ENCODE measurements around the gene KCTD17.

DNA sequence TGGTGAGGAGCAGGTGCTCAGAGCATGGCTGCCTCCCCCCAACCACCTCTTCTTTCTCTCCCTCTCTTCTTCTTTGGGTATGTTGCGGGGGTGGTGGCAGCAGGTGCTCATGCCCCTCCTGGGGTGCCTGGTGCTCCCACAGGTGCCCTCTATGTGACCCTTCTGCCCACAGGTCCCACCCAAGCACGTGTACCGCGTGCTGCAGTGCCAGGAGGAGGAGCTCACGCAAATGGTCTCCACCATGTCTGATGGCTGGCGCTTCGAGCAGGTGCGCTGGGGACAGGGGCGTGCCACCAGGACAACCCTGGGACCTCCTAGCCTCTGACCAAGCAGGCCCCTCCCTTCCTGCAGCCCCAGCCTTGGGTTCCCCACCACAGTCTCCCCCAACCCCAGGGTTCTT, 5.7 kb downstream of the KCTD17 start:
- TF ChIP-seq EZH2 (IDR thresholded peaks at IDR 0.05), result no peak
- TF ChIP-seq, protein P1, sequence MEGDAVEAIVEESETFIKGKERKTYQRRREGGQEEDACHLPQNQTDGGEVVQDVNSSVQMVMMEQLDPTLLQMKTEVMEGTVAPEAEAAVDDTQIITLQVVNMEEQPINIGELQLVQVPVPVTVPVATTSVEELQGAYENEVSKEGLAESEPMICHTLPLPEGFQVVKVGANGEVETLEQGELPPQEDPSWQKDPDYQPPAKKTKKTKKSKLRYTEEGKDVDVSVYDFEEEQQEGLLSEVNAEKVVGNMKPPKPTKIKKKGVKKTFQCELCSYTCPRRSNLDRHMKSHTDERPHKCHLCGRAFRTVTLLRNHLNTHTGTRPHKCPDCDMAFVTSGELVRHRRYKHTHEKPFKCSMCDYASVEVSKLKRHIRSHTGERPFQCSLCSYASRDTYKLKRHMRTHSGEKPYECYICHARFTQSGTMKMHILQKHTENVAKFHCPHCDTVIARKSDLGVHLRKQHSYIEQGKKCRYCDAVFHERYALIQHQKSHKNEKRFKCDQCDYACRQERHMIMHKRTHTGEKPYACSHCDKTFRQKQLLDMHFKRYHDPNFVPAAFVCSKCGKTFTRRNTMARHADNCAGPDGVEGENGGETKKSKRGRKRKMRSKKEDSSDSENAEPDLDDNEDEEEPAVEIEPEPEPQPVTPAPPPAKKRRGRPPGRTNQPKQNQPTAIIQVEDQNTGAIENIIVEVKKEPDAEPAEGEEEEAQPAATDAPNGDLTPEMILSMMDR (IDR thresholded peaks at IDR 0.05), result no peak
